OCI-LY3 (cell line): ENCODE measurements around the gene KRIT1.

ENCODE experiments used
- H2AFZ ChIP-seq: fragments of 200-600, 300-600 bp; shearing (Covaris generic); 2 replicates; pipeline ENCODE4 v1.6.0; 2014; ENCODE audit warnings: antibody characterized with exemption, low read depth, low read length
- H3K27ac ChIP-seq: fragments of 200-600, 300-600 bp; sonication (generic); 2 replicates; pipeline ENCODE4 v1.5.1; 2014; ENCODE audit warnings: mild to moderate bottlenecking, low read length, moderate library complexity, mixed read lengths
- H3K27me3 ChIP-seq: fragments of 200-600, 300-600 bp; sonication (generic); 2 replicates; pipeline ENCODE4 v1.6.1; 2014; ENCODE audit warnings: low read depth, low read length, mixed read lengths
- H3K36me3 ChIP-seq: fragments of 200-600, 300-600 bp; sonication (generic); replicated peaks from 2 replicates; pipeline ENCODE3; 2014; ENCODE audit warnings: low read depth, low read length, mixed read lengths
- H3K4me1 ChIP-seq: fragments of 300-600, 200-600 bp; sonication (generic); 2 replicates; pipeline ENCODE4 v1.6.1; 2014; ENCODE audit warnings: low read length, mixed read lengths
- H3K4me2 ChIP-seq: fragments of 200-600, 300-600 bp; sonication (generic); 2 replicates; pipeline ENCODE4 v1.6.1; 2014; ENCODE audit warnings: low read length, mixed read lengths
- H3K4me3 ChIP-seq: fragments of 300-600, 200-600 bp; sonication (generic); 2 replicates; pipeline ENCODE4 v1.5.1; 2014; ENCODE audit warnings: antibody characterized with exemption, mild to moderate bottlenecking, low read length, moderate library complexity
- H3K79me2 ChIP-seq: fragments of 300-600, 200-600 bp; shearing (Covaris generic); 2 replicates; pipeline ENCODE4 v1.6.1; 2014; ENCODE audit warnings: mild to moderate bottlenecking, low read length, mixed read lengths
- H3K9ac ChIP-seq: fragments of 300-600, 200-600 bp; shearing (Covaris generic); 2 replicates; pipeline ENCODE4 v1.6.0; 2014; ENCODE audit warnings: mild to moderate bottlenecking, low read length, moderate library complexity
- H3K9me3 ChIP-seq: fragments of 200-600, 300-600 bp; shearing (Covaris generic); 2 replicates; pipeline ENCODE4 v1.6.1; 2014; ENCODE audit warnings: low read length, mixed read lengths; ENCODE audit not compliant: insufficient read depth
- H4K20me1 ChIP-seq: fragments of 200-600, 300-600 bp; sonication (generic); 2 replicates; pipeline ENCODE4 v1.6.1; 2016; ENCODE audit warnings: low read length, mixed read lengths; ENCODE audit not compliant: insufficient read depth
- CTCF ChIP-seq: fragments of 200-600, 300-600 bp; sonication (generic); IDR thresholded peaks from 2 replicates; pipeline ENCODE4 v1.5.1; 2014; ENCODE audit warnings: antibody characterized with exemption, low read length, low read depth
- EZH2phosphoT487 ChIP-seq: fragments of 200-600 bp; shearing (Covaris generic); IDR thresholded peaks from 2 replicates; pipeline ENCODE4 v1.6.1; 2018; ENCODE audit warnings: antibody characterized with exemption, mixed run types, low read depth

KRIT1 gene

DNA sequence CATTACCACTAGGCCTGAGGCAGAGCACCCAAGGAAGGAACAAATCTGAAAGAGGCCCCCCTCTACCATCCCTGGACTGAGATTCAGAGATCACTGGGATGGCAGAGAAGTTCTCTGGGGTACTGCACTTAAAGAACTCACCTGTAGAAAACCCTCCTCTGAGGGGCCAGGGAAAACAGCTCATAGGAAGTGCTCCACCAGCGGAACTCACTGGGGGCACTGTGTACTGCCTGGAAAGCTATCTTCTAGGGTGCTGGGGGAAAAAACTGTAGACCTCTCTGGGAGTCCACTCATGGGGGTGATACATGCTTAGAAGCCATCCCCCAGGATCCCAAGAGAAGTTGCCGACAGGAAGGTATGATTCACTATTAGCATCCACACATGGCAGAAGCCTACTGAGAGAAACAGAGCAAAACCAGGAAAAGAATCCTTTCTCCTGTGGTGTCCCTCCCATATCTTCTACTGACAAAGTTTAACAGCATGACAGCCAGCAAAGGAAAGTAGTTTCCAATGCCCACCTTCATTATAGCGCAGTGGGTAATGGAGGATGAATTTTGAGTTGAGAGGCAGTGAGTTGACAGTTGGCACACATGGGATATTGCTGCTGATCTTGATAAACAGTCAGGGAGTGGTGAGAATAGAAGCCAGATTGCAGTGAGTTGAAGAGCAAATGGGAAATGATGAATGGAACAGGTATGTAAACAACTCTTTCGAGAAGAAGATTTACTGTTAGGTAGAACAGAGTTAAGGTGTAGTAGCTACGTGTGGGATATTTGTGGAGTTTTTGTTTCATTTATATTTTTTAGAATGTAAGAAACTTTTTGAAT is 20.9 kb upstream of the KRIT1 start:
- Histone ChIP-seq H3K4me3 (no peak overlapping the region), H3K4me1 (no peaks in the 10 kb centered on the region), H3K79me2 (peaks cover 4% of the 10 kb centered on the region; the same call in 1 of the 2 replicates), H3K36me3 (peaks cover 6% of the 10 kb centered on the region), H3K9ac (no peak overlapping the region), H3K4me2 (no peak overlapping the region), H2AFZ (no peak overlapping the region), H4K20me1 (peaks cover under 1% of the 10 kb centered on the region; the same call in 1 of the 2 replicates), H3K9me3 (no peaks in the 10 kb centered on the region), H3K27ac (no peak overlapping the region), H3K27me3 (no peaks in the 10 kb centered on the region)
- TF ChIP-seq CTCF, result no peak

GRCh38 chr7:92260248-92260781 is 14.6 kb upstream of the KRIT1 start:
- H3K4me2 ChIP-seq, result peak overlapping the region; percentile 49
- H3K4me1 ChIP-seq, result peaks cover 16% of the 10 kb centered on the region
- no peaks in the 10 kb centered on the region for H3K27me3 ChIP-seq
- peaks cover 6% of the 10 kb centered on the region for H3K36me3 ChIP-seq
- TF ChIP-seq EZH2phosphoT487 (no peak), CTCF (no peak)
- H3K79me2 ChIP-seq, result peaks cover 28% of the 10 kb centered on the region
- H2AFZ ChIP-seq, result no peak overlapping the region
- peaks cover 3% of the 10 kb centered on the region; the same call in 1 of the 2 replicates for H4K20me1 ChIP-seq
- no peak overlapping the region for H3K4me3 ChIP-seq
- H3K9me3 ChIP-seq, result no peaks in the 10 kb centered on the region
- no peak overlapping the region for H3K9ac ChIP-seq
- peak overlapping the region; percentile 38 for H3K27ac ChIP-seq

GRCh38 chr7:92259610-92260247 is 14.0 kb upstream of the KRIT1 start:
- no peak for TF ChIP-seq EZH2phosphoT487
- no peak for TF ChIP-seq CTCF
- Histone ChIP-seq H3K4me1 (peaks cover 16% of the 10 kb centered on the region), H2AFZ (no peak overlapping the region), H3K27ac (peak overlapping the region; percentile 38), H3K9me3 (no peaks in the 10 kb centered on the region), H3K36me3 (peaks cover 6% of the 10 kb centered on the region), H3K4me2 (peak overlapping the region; percentile 49), H3K9ac (no peak overlapping the region), H3K4me3 (0 out of 2 replicates have a peak overlapping the region, but pooled peaks have one; percentile 0), H3K27me3 (no peaks in the 10 kb centered on the region), H4K20me1 (peaks cover 3% of the 10 kb centered on the region; the same call in 1 of the 2 replicates), H3K79me2 (peaks cover 34% of the 10 kb centered on the region)

GRCh38 chr7:92259062-92259461 is 13.3 kb upstream of the KRIT1 start:
- peaks cover 39% of the 10 kb centered on the region for H3K79me2 ChIP-seq
- H3K9me3 ChIP-seq, result no peaks in the 10 kb centered on the region
- H3K36me3 ChIP-seq, result peaks cover 6% of the 10 kb centered on the region
- peaks cover 3% of the 10 kb centered on the region; the same call in 1 of the 2 replicates for H4K20me1 ChIP-seq
- TF ChIP-seq EZH2phosphoT487 (no peak), CTCF (no peak)
- peak overlapping the region; percentile 49; the same call in 1 of the 2 replicates for H3K4me2 ChIP-seq
- H3K27ac ChIP-seq, result no peak overlapping the region
- H3K27me3 ChIP-seq, result no peaks in the 10 kb centered on the region
- H2AFZ ChIP-seq, result no peak overlapping the region
- H3K9ac ChIP-seq, result no peak overlapping the region
- H3K4me1 ChIP-seq, result peaks cover 16% of the 10 kb centered on the region
- H3K4me3 ChIP-seq, result no peak overlapping the region
